Sigmoid colon (tissue), 4 donors: ENCODE results near the gene SESN1.

Experiments
- CTCF ChIP-seq, 4 experiments: fragments of 450-650 bp in 3 of 4; fragments of 200-600 bp in 1 of 4; IDR thresholded peaks; one replicate each; pipeline ENCODE4 v1.5.1; 2016 to 2019; ENCODE audit warnings: antibody characterized with exemption in 4 of 4, mild to moderate bottlenecking in 3 of 4, moderate library complexity in 2 of 4
- POLR2A ChIP-seq, 2 donors: fragments of 450-650 bp; IDR thresholded peaks; one replicate each; pipeline ENCODE4 v1.6.1; 2016; ENCODE audit warnings: antibody characterized with exemption in 2 of 2, mild to moderate bottlenecking in 2 of 2, moderate library complexity in 2 of 2
- POLR2AphosphoS5 ChIP-seq, 4 donors: sonication (generic); formaldehyde crosslinking; IDR thresholded peaks; one replicate each; pipeline ENCODE4 v1.6.1; 2017; ENCODE audit warnings: antibody characterized with exemption in 4 of 4

DNA sequence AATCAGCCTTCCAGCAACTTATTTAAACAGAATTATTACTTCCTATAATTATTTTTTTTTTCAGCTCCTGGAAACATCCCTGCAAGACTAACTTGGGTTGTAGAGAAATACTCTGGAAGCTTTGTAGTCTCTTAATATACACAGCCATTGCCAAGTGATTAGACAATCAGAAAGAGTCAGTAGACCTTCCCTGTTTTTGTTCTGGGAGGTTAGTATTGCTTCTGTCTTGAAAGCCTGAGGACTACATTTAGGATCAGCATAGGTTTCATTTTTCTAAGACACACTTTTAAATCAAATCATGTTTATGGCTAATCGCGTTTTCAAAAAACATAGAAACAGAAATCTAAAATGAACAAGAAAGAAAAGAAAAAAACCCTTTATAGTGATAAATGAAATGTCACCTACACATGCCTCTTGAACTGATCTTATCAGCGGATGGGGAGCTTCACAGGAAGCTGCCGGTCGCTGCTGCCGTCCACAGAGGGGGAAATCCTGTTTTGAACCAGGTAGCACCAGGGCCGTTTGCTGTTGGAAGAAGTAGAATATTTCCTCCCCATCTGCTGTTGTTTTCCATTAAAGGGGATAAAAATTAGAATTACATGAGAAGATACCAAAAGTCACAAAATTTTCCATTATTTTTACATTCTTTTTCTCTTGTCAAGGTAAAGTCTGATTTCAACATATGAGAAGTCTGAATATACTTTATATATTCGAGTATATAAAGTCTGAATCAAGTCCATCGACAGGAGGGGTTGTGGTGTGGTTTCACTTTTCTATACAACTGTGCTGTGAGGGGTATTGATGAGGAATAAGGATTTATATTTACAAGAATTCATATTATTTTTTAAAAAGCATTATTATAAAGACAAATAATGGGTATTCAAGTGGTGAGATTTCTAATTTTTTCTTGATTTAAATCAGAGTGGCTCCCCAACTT, 151.8 kb downstream of the SESN1 start:
- TF ChIP-seq CTCF (IDR thresholded peaks at IDR 0.05) (no peak), POLR2A (IDR thresholded peaks at IDR 0.05) (no peak), POLR2AphosphoS5 (IDR thresholded peaks at IDR 0.05) (no peak)
